Lower leg skin (tissue), 4 donors: Measurements from ENCODE around the gene CTRL. TPM values are rescaled to one million over a fixed set of nuclear protein-coding genes. Genes with fewer than 3 reads are reported as not detected.
"Not testable (repeated sequence)": the region's sequence is repeated elsewhere in the genome, so short reads cannot be mapped to it uniquely, and the experiment has no call there.

ENCODE experiments used
- DNase-seq, 2 donors: peaks; one replicate each; pipeline ENCODE4 v3.0.0-alpha.2; 2019; ENCODE audit warnings: low spot score in 2 of 2
- H3K4me3 ChIP-seq: fragments of 200-600 bp; sonication (generic); 2 replicates; pipeline ENCODE4 v1.5.1; 2017; ENCODE audit warnings: mild to moderate bottlenecking, low read depth; ENCODE audit not compliant: poor library complexity, severe bottlenecking
- CTCF ChIP-seq, 3 donors: fragments of 450-650 bp; IDR thresholded peaks; one replicate each; pipeline ENCODE4 v1.5.1; 2016; ENCODE audit warnings: antibody characterized with exemption in 3 of 3, mild to moderate bottlenecking in 3 of 3, moderate library complexity in 2 of 3
- POLR2A ChIP-seq, 2 donors: fragments of 450-650 bp; IDR thresholded peaks; one replicate each; pipeline ENCODE4 v1.6.1; 2016 to 2017; ENCODE audit warnings: antibody characterized with exemption in 2 of 2, mild to moderate bottlenecking in 1 of 2, moderate library complexity in 1 of 2
- WGBS, 2 donors: methylation state at CpG; one replicate each; pipeline ENCODE4 v1.1.5; 2018; 5-methylcytosine and 5-hydroxymethylcytosine counted together
- intact Hi-C: fragments of 100-400 bp; cut with DNase I; formaldehyde crosslinking; loops from one replicate; pipeline ENCODE4 v1.15.0; 2023; ENCODE audit warnings: low total_unique reads
- total RNA-seq, 4 donors: library from RNA; depleted of rRNA; stranded (reverse); fragments of >200 nt; gene quantifications; one replicate each; pipeline ENCODE4 v1.1.0, GENCODE V29; 2016

The CTRL gene
- total RNA-seq, 4 donors from 2014 or later = 0.84 to 1.7 TPM; not detected in 2

- 76 to 77% methylated on average over 9 of the region's 9 CpGs for WGBS, 2 donors
- intact Hi-C loops = no loop called here
- TF ChIP-seq POLR2A (IDR thresholded peaks at IDR 0.05) = no peak
- TF ChIP-seq CTCF (IDR thresholded peaks at IDR 0.05) = no peak
- DNase-seq = no peak
- no peak overlapping the region for H3K4me3 ChIP-seq
These were observed 10.0 kb upstream of the CTRL start for GRCh38 chr16:67941469-67942199.

- no peak for DNase-seq
- WGBS, 2 donors = 91 to 97% methylated on average over 5 of the region's 5 CpGs
- no peak overlapping the region for H3K4me3 ChIP-seq
- intact Hi-C loops = no loop called here
- TF ChIP-seq POLR2A (IDR thresholded peaks at IDR 0.05) (no peak), CTCF (IDR thresholded peaks at IDR 0.05) (no peak)
These were observed 8.9 kb upstream of the CTRL start for GRCh38 chr16:67940446-67941089.

GRCh38 chr16:67939507-67940445 lies 8.1 kb upstream of the CTRL start:
- WGBS, 2 donors = 56 to 65% methylated on average over 21 to 28 of the region's 33 CpGs
- DNase-seq = peak in 1 of 2 donors; percentile 85
- TF ChIP-seq POLR2A (IDR thresholded peaks at IDR 0.05) = no peak
- no peak for TF ChIP-seq CTCF (IDR thresholded peaks at IDR 0.05)
- intact Hi-C loops = no loop called here
- no peak overlapping the region for H3K4me3 ChIP-seq

- H3K4me3 ChIP-seq, intact Hi-C loops, DNase-seq: not testable (repeated sequence)
- 91 to 92% methylated on average over 5 of the region's 5 CpGs for WGBS, 2 donors
These were observed 6.1 kb upstream of the CTRL start for GRCh38 chr16:67937713-67938112.

- no peak for TF ChIP-seq POLR2A (IDR thresholded peaks at IDR 0.05)
- no peak for TF ChIP-seq CTCF (IDR thresholded peaks at IDR 0.05)
- intact Hi-C loops = no loop called here
- peak overlapping the region; percentile 71 for H3K4me3 ChIP-seq
- DNase-seq = no peak
- WGBS, 2 donors = 43 to 46% methylated on average over 6 of the region's 6 CpGs
These were observed 5.4 kb upstream of the CTRL start for GRCh38 chr16:67936880-67937605.
